Measurements from ENCODE around the gene PAK4.

The PAK4 gene

DNA sequence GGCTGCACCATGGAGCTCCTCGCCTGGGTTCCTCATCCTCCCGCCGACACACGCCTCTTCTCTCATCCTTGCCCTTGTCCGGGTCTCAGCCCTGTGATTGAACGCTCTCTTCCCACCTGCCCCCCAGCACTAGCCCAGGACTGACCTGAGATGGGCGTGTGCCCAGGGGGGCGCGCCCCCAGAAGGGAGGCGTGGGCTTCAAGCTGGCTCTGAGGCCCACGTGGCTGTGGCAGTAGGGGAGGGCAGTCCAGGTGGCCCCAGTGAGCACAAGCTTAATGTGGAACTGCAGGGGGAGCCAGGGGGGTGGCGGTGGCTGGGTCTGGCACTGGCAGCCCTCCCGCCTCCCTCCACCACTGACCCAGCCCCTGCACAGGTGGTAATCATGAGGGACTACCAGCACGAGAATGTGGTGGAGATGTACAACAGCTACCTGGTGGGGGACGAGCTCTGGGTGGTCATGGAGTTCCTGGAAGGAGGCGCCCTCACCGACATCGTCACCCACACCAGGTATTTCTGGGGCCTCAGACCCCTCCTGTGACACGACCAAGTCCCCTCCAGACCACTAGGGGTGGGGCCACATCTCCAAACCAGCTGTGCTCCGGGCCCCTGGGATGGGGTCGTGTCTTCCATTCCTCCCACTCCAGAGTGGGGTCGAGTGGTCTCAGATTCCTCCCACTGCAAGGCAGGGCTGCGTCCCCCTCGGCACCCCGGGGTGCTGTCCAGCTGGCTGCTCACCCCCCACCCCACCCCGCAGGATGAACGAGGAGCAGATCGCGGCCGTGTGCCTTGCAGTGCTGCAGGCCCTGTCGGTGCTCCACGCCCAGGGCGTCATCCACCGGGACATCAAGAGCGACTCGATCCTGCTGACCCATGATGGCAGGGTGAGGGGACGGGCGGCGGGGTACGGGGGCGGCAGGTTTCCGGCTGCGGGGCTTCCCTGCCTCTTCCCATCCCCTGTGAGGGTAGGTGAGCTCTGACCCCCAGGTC lies 49.3 kb downstream of the PAK4 start:
- H3K4me3 ChIP-seq (ENCODE audit: low read depth, low read length): no peak overlapping the region
- DNase-seq (ENCODE audit: low read depth, low spot score): no peak
- in situ Hi-C loops (cut with HindIII; ENCODE audit: low sequenced_read_pairs): no loop called here
- TF ChIP-seq, protein P1, sequence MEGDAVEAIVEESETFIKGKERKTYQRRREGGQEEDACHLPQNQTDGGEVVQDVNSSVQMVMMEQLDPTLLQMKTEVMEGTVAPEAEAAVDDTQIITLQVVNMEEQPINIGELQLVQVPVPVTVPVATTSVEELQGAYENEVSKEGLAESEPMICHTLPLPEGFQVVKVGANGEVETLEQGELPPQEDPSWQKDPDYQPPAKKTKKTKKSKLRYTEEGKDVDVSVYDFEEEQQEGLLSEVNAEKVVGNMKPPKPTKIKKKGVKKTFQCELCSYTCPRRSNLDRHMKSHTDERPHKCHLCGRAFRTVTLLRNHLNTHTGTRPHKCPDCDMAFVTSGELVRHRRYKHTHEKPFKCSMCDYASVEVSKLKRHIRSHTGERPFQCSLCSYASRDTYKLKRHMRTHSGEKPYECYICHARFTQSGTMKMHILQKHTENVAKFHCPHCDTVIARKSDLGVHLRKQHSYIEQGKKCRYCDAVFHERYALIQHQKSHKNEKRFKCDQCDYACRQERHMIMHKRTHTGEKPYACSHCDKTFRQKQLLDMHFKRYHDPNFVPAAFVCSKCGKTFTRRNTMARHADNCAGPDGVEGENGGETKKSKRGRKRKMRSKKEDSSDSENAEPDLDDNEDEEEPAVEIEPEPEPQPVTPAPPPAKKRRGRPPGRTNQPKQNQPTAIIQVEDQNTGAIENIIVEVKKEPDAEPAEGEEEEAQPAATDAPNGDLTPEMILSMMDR (IDR thresholded peaks at IDR 0.05; ENCODE audit: low read depth, low read length): no peak

DNA sequence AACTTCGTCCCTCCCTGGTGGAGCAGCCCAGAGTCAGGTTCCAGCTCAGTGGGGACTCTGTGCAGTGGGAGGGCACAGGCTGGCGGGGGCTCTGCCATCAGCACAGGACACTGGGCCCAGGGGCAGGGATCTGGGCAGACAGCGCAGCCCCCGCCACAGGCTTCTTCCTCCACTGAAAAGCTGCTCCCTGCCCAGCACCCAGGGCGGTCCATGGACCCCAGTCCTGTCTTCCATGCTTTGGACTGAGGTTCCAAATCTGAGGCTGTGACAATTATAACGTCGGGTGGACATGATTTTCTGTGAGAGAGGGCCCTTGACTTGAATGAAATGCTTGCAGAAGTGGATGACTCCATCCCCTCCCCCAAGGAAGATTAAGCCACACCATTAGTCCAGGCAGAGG lies 50.0 kb downstream of the PAK4 start:
- DNase-seq (ENCODE audit: low read depth, low spot score): no peak
- in situ Hi-C loops (cut with HindIII; ENCODE audit: low sequenced_read_pairs): no loop called here
- no peak overlapping the region for H3K4me3 ChIP-seq (ENCODE audit: low read depth, low read length)
- TF ChIP-seq, protein P1 (IDR thresholded peaks at IDR 0.05; ENCODE audit: low read depth, low read length): no peak

DNA sequence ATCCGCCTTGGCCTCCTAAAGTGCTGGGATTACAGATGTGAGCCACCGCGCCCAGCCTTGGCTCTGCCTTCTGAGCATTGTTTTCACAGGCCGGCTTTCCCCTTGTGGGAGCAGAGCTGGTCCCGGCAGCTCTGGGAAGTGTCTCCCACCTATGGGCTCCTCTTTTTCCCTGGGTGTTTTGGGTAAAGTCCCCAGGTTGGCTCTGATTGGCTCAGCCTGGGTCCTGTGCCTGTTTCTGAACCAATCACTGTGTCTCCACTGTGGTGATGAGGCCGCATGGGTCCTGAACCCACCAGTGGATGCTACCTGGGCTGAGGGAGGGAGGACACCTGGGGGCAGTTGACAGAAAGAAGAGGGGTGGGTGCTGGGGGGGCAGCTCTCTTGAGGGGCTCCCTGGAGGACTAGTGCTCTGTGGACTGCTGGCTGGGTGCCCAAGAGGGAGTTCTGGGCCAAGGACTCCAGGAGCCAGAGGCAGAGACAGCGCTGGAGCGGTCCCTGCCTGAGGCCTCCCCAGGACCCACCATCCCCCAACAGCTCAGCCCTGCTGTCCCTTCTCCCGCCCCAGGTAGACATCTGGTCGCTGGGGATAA lies 51.6 kb downstream of the PAK4 start:
- in situ Hi-C loops (cut with HindIII; ENCODE audit: low sequenced_read_pairs): no loop called here

DNA sequence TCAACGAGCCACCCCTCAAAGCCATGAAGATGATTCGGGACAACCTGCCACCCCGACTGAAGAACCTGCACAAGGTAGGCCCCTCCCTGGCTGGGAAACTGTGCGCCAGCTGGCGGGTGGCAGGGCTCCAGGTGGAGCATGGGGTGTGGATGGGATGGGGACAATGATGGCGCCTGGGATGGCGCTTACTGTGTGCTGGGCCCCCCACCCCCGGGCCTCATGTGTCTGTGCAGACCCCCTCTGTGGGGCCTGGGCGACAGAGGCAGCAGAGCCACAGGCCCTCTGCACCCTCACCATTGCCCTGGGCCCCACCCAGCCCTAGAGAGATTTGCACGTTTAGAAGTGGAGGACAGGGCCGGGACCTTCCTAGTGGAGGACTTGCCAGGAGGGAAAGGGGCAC lies 52.1 kb downstream of the PAK4 start:
- in situ Hi-C loops (cut with HindIII; ENCODE audit: low sequenced_read_pairs): no loop called here
- H3K4me3 ChIP-seq (ENCODE audit: low read depth, low read length): no peak overlapping the region
- TF ChIP-seq, protein P1 (IDR thresholded peaks at IDR 0.05; ENCODE audit: low read depth, low read length): no peak
- DNase-seq (ENCODE audit: low read depth, low spot score): no peak

More for the DNA sequence above, 51.6 kb downstream of the PAK4 start:
- H3K4me3 ChIP-seq (ENCODE audit: low read depth, low read length): no peak overlapping the region
- DNase-seq (ENCODE audit: low read depth, low spot score): no peak
- TF ChIP-seq, protein P1 (IDR thresholded peaks at IDR 0.05; ENCODE audit: low read depth, low read length): no peak

DNA sequence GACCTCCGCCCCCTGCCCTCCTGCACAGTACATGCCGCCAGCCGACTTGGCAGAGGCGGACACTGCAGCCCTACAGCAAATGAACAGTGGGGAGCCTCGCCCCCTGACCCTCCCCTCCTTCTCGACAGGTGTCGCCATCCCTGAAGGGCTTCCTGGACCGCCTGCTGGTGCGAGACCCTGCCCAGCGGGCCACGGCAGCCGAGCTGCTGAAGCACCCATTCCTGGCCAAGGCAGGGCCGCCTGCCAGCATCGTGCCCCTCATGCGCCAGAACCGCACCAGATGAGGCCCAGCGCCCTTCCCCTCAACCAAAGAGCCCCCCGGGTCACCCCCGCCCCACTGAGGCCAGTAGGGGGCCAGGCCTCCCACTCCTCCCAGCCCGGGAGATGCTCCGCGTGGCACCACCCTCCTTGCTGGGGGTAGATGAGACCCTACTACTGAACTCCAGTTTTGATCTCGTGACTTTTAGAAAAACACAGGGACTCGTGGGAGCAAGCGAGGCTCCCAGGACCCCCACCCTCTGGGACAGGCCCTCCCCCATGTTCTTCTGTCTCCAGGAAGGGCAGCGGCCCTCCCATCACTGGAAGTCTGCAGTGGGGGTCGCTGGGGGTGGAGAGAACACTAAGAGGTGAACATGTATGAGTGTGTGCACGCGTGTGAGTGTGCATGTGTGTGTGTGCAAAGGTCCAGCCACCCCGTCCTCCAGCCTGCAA lies 52.9 kb downstream of the PAK4 start:
- no peak overlapping the region for H3K4me3 ChIP-seq (ENCODE audit: low read depth, low read length)
- TF ChIP-seq, protein P1 (IDR thresholded peaks at IDR 0.05; ENCODE audit: low read depth, low read length): no peak
- no peak for DNase-seq (ENCODE audit: low read depth, low spot score)
- in situ Hi-C loops (cut with HindIII; ENCODE audit: low sequenced_read_pairs): no loop called here

DNA sequence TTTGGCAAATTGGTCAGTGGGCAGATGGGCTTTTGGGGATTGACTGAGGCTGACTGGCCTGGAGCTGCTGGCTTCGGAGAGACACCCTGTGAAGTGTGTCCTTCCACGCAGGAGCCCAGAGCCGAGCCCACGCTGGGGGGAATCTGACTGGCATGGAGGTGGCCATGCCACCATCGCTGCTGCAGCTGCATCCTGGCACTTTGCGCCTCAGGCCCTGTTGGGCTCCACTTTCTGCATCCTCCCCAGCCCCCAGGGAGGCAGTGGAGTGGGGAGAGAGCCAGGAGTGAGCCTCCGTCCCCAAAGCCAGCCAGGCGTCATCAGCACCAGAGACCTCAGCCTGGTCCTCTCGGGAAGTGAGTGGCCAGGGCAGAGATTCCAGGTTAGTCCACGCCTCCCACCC lies 54.2 kb downstream of the PAK4 start:
- no peak for DNase-seq (ENCODE audit: low read depth, low spot score)
- in situ Hi-C loops (cut with HindIII; ENCODE audit: low sequenced_read_pairs): no loop called here

More for the DNA sequence above, 54.2 kb downstream of the PAK4 start:
- H3K4me3 ChIP-seq (ENCODE audit: low read depth, low read length): no peak overlapping the region
- TF ChIP-seq, protein P1 (IDR thresholded peaks at IDR 0.05; ENCODE audit: low read depth, low read length): no peak

Measured in astrocyte of the spinal cord (primary cell).